Osteoblast (primary cell): ENCODE data around the gene EIF3J. TPM values are rescaled to one million over a fixed set of nuclear protein-coding genes. Genes with fewer than 3 reads are reported as not detected.
A peak's percentile ranks its signal among the peaks of the same experiment; 100 is the strongest.

Experiments
- DNase-seq: peaks from one replicate; pipeline ENCODE4 v3.0.0; 2011; ENCODE audit warnings: low spot score, mixed read lengths; ENCODE audit not compliant: insufficient read length; ENCODE audit errors: missing footprints
- H2AFZ ChIP-seq: 2 replicates; pipeline ENCODE4 v1.6.0; 2011; ENCODE audit warnings: mild to moderate bottlenecking, low read length
- H3K27ac ChIP-seq: 2 replicates; pipeline ENCODE4 v1.5.1; 2011; ENCODE audit warnings: mild to moderate bottlenecking, low read depth, low read length, moderate library complexity
- H3K27me3 ChIP-seq: 2 replicates; pipeline ENCODE4 v1.6.0; 2012; ENCODE audit warnings: mild to moderate bottlenecking, control low read depth, inconsistent platforms, low read length, moderate library complexity; ENCODE audit not compliant: insufficient read depth
- H3K36me3 ChIP-seq: 2 replicates; pipeline ENCODE4 v1.5.1; 2011; ENCODE audit warnings: mild to moderate bottlenecking, low read length, control low read depth, moderate library complexity; ENCODE audit not compliant: insufficient read depth
- H3K4me1 ChIP-seq: 2 replicates; pipeline ENCODE4 v1.5.1; 2011; ENCODE audit warnings: mild to moderate bottlenecking, low read length, control low read depth, moderate library complexity; ENCODE audit not compliant: insufficient read depth
- H3K4me2 ChIP-seq: 2 replicates; pipeline ENCODE4 v1.6.0; 2011; ENCODE audit warnings: mild to moderate bottlenecking, low read length; ENCODE audit not compliant: insufficient read depth
- H3K4me3 ChIP-seq: fragments of 200-600 bp; sonication (generic); 3 replicates; pipeline ENCODE4 v1.5.1; 2012; ENCODE audit warnings: mild to moderate bottlenecking, low read length, inconsistent platforms; ENCODE audit not compliant: insufficient read depth
- H3K79me2 ChIP-seq: 2 replicates; pipeline ENCODE4 v1.6.0; 2012; ENCODE audit warnings: mild to moderate bottlenecking, low read length, control low read depth, inconsistent platforms; ENCODE audit not compliant: insufficient read depth
- H3K9me3 ChIP-seq: 2 replicates; pipeline ENCODE4 v1.5.1; 2011; ENCODE audit warnings: low read depth, low read length, control low read depth
- H4K20me1 ChIP-seq: 2 replicates; pipeline ENCODE4 v1.6.0; 2012; ENCODE audit warnings: mild to moderate bottlenecking, low read length, control low read depth; ENCODE audit not compliant: insufficient read depth
- CTCF ChIP-seq: IDR thresholded peaks from 2 replicates; pipeline ENCODE4 v1.5.1; 2011; ENCODE audit warnings: mild to moderate bottlenecking, low read depth, low read length, moderate library complexity; ENCODE audit errors: extremely low read depth
- total RNA-seq: library from RNA; depleted of rRNA; stranded (reverse); fragments of >200 nt; gene quantifications from 2 replicates; pipeline ENCODE4 v1.2.3, GENCODE V29; 2012

The EIF3J gene
- total RNA-seq, 1 donor, result 36.2 TPM

DNA sequence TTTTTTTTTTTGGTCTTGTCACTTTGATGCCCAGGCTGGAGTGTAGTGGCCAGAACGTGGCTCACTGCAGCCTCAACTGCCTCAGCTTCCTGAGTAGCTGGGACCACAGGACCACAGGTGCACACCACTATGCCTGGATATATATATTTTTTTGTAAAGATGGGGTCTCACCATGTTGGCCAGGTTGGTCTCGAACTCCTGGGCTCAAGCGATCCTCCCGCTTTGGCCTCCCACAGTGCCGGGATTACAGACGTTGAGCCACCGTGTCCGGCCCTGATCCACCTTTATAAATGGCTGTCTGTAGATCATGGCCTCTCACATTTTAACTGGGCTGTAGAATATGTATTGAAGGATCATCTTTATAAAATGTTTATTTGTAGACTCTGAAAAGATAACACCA lies 1.9 kb upstream of the EIF3J start:
- peaks cover 6% of the 10 kb centered on the region for H4K20me1 ChIP-seq
- H3K27me3 ChIP-seq, result no peaks in the 10 kb centered on the region
- peaks cover 34% of the 10 kb centered on the region for H3K79me2 ChIP-seq
- H3K4me3 ChIP-seq, result no peak overlapping the region
- H3K36me3 ChIP-seq, result peaks cover 16% of the 10 kb centered on the region
- H3K4me1 ChIP-seq, result peaks cover 19% of the 10 kb centered on the region
- no peak overlapping the region for H3K27ac ChIP-seq
- no peak for TF ChIP-seq CTCF
- no peak for DNase-seq
- H3K9me3 ChIP-seq, result no peaks in the 10 kb centered on the region
- H3K4me2 ChIP-seq, result peak overlapping the region; percentile 94
- H2AFZ ChIP-seq, result no peak overlapping the region

DNA sequence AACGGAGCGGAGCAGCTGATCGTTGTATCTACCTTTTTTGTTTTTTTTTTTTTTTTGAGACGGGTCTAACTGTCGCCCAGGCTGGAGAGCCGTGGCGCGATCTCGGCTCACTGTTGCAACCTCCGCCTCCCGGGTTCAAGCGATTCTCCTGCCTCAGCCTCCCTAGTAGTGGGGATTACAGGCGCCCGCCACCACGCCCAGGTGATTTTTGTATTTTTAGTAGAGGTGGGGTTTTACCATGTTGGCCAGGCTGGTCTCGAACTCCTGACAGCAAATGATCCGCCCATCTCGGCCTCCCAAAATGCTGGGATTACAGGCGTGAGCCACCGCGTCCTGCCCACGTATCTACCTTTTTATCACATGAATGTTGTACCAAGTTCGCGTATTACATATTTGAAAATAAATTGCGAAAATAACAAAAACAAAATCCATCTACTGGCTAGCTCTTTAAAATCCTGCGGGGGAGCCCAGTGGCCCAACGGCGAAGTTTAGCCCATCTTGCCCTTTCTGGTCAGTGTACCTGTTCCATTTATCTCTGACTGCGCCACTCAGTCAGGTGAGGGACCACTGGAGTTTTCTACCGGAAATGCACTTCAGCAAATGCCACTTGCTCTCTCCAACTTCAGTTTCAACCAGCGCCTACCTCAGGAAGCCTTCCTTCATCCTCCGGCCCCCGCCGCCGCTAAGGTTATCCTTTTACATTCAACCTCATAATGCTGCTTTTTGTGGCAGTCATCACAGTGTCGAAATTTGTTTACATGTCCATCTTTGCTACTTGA lies 1.2 kb upstream of the EIF3J start:
- Histone ChIP-seq H3K79me2 (peaks cover 40% of the 10 kb centered on the region), H3K27ac (peak overlapping the region; percentile 52), H2AFZ (peak overlapping the region; percentile 90), H3K9me3 (no peaks in the 10 kb centered on the region), H3K36me3 (peaks cover 18% of the 10 kb centered on the region), H3K4me3 (peak overlapping the region; percentile 87), H3K4me2 (peak overlapping the region; percentile 94), H3K4me1 (peaks cover 19% of the 10 kb centered on the region), H4K20me1 (peaks cover 9% of the 10 kb centered on the region), H3K27me3 (no peaks in the 10 kb centered on the region)
- peak; percentile 56 for DNase-seq
- TF ChIP-seq CTCF, result no peak

- no peaks in the 10 kb centered on the region for H3K9me3 ChIP-seq
- peak; percentile 27 for TF ChIP-seq CTCF
- no peaks in the 10 kb centered on the region for H3K27me3 ChIP-seq
- H3K27ac ChIP-seq, result peak overlapping the region; percentile 52
- peaks cover 47% of the 10 kb centered on the region for H3K79me2 ChIP-seq
- H4K20me1 ChIP-seq, result peaks cover 15% of the 10 kb centered on the region
- H3K4me1 ChIP-seq, result peaks cover 26% of the 10 kb centered on the region
- H3K4me3 ChIP-seq, result peak overlapping the region; percentile 87
- H2AFZ ChIP-seq, result peak overlapping the region; percentile 90
- H3K4me2 ChIP-seq, result peak overlapping the region; percentile 94
- DNase-seq, result peak; percentile 97
- H3K36me3 ChIP-seq, result peaks cover 25% of the 10 kb centered on the region
Measured at GRCh38 chr15:44536302-44536961, 515 bp upstream of the EIF3J start.

- H2AFZ ChIP-seq, result peak overlapping the region; percentile 13
- peaks cover 23% of the 10 kb centered on the region for H4K20me1 ChIP-seq
- H3K4me1 ChIP-seq, result peaks cover 38% of the 10 kb centered on the region
- peak overlapping the region; percentile 88 for H3K4me2 ChIP-seq
- no peak for DNase-seq
- peak overlapping the region; percentile 92 for H3K27ac ChIP-seq
- no peak for TF ChIP-seq CTCF
- peak overlapping the region; percentile 93 for H3K4me3 ChIP-seq
- H3K79me2 ChIP-seq, result peaks cover 61% of the 10 kb centered on the region
- H3K36me3 ChIP-seq, result peaks cover 25% of the 10 kb centered on the region
- no peaks in the 10 kb centered on the region for H3K9me3 ChIP-seq
- H3K27me3 ChIP-seq, result no peaks in the 10 kb centered on the region
Measured at GRCh38 chr15:44537735-44538240, 841 bp downstream of the EIF3J start.
